Kidney (tissue), 14 donors: ENCODE results near the gene OGG1. TPM values are rescaled to one million over a fixed set of nuclear protein-coding genes. Genes with fewer than 3 reads are reported as not detected.

Experiments used
- DNase-seq, 5 donors: peaks; one replicate each; pipeline ENCODE4 v3.0.0-alpha.2; 2013 to 2020
- FAIRE-seq: peaks from 2 replicates; lab custom pipeline; 2012; peaks lifted over from hg19 to GRCh38; lab: Jason Lieb, UNC
- H3K27ac ChIP-seq, 2 donors: one replicate each; pipeline ENCODE4 v1.7.0; 2013; ENCODE audit warnings: low read depth in 2 of 2, low read length in 2 of 2, inconsistent platforms in 1 of 2
- H3K27me3 ChIP-seq: one replicate; pipeline ENCODE4 v1.7.1; 2013; ENCODE audit warnings: low read length, inconsistent platforms; ENCODE audit not compliant: control insufficient read depth, insufficient read depth
- H3K36me3 ChIP-seq, 3 donors: one replicate each; pipeline versions ENCODE4 v1.7.0 to v1.7.1; 2013; ENCODE audit warnings: low read length in 3 of 3, control low read depth in 1 of 3, inconsistent platforms in 1 of 3; ENCODE audit not compliant: insufficient read depth in 3 of 3, control insufficient read depth in 2 of 3
- H3K4me1 ChIP-seq, 3 donors: one replicate each; pipeline versions ENCODE4 v1.7.0 to v1.7.1; 2013; ENCODE audit warnings: low read length in 3 of 3, inconsistent platforms in 1 of 3, low read depth in 1 of 3; ENCODE audit not compliant: control insufficient read depth in 2 of 3, insufficient read depth in 2 of 3
- H3K4me3 ChIP-seq, 3 donors: one replicate each; pipeline versions ENCODE4 v1.7.0 to v1.8.1; 2013; ENCODE audit warnings: low read length in 3 of 3, control low read depth in 1 of 3, inconsistent platforms in 1 of 3
- H3K9ac ChIP-seq, 3 donors: one replicate each; pipeline versions ENCODE4 v1.7.0 to v1.7.1; 2013; ENCODE audit warnings: low read length in 3 of 3, control low read depth in 1 of 3, inconsistent platforms in 1 of 3
- H3K9me3 ChIP-seq, 3 donors: one replicate each; pipeline versions ENCODE4 v1.7.0 to v1.7.1; 2013; ENCODE audit warnings: low read length in 3 of 3, control low read depth in 1 of 3, inconsistent platforms in 1 of 3; ENCODE audit not compliant: control insufficient read depth in 2 of 3, insufficient read depth in 1 of 3
- CTCF ChIP-seq: IDR thresholded peaks from 3 replicates; pipeline ENCODE4 v1.5.1; 2012; ENCODE audit warnings: mild to moderate bottlenecking, moderate library complexity, borderline replicate concordance; ENCODE audit not compliant: insufficient read depth; ENCODE audit errors: extremely low read depth
- intact Hi-C: fragments of 100-400 bp; cut with DNase I; formaldehyde crosslinking; loops from one replicate; pipeline ENCODE4 v1.11.1; 2022
- polyA plus RNA-seq: library from polyadenylated mRNA; stranded (reverse); fragments of 350-450 nt; fragmentation: Illumina TruSeq; extraction: RNeasy Lipid Tissue Mini Kit (QIAGEN cat#74804); gene quantifications from one replicate; pipeline ENCODE4 v1.2.3, GENCODE V29; 2014; ENCODE audit warnings: low read depth, low replicate concordance; ENCODE audit not compliant: insufficient read depth
- total RNA-seq: library from RNA; stranded (reverse); fragmentation: NEBNext Ultra II Directional; extraction: Animal tissue kit (Norgen Biotek cat#: 25700); gene quantifications from one replicate; pipeline ENCODE4 v1.2.1, GENCODE V29; 2021
- donor health status: control.
- donor health status: control.
- donor health status: control.
- donor health status: control.
- donor health status: control.
- donor health status: DM: yes; HTN: yes; CAD: no.
- donor health status: Normal renal cell carcinoma (clear cell type).

OGG1 gene
- total and polyA plus RNA-seq, 2 donors from 2014 or later, result 31.1 to 51.6 TPM

GRCh38 chr3:9780910-9781309, 31.2 kb downstream of the OGG1 start:
- no peak overlapping the region for H3K4me3 ChIP-seq
- no peaks in the 10 kb centered on the region for H3K9me3 ChIP-seq
- TF ChIP-seq CTCF, result no peak
- no peak for DNase-seq
- no peak for FAIRE-seq
- H3K27ac ChIP-seq, result peak overlapping the region; percentile 69 to 85
- H3K27me3 ChIP-seq, result no peaks in the 10 kb centered on the region
- no peak overlapping the region for H3K9ac ChIP-seq
- H3K36me3 ChIP-seq, result peaks cover 0 to 7% (median 6%) of the 10 kb centered on the region in 3 donors
- intact Hi-C loops, result no loop called here
- peaks cover 0 to 25% (median 13%) of the 10 kb centered on the region in 3 donors for H3K4me1 ChIP-seq

GRCh38 chr3:9781551-9781950, 31.8 kb downstream of the OGG1 start:
- peaks cover 2 to 10% (median 8%) of the 10 kb centered on the region in 3 donors for H3K36me3 ChIP-seq
- FAIRE-seq, result no peak
- no peak overlapping the region for H3K4me3 ChIP-seq
- intact Hi-C loops, result no loop called here
- no peak for DNase-seq
- H3K9ac ChIP-seq, result peak overlapping the region in 2 of 3 donors; percentile 8 to 51
- no peaks in the 10 kb centered on the region for H3K27me3 ChIP-seq
- peak overlapping the region; percentile 69 to 85 for H3K27ac ChIP-seq
- peaks cover 0 to 27% (median 13%) of the 10 kb centered on the region in 3 donors for H3K4me1 ChIP-seq
- no peak for TF ChIP-seq CTCF
- H3K9me3 ChIP-seq, result no peaks in the 10 kb centered on the region

GRCh38 chr3:9781978-9782603, 32.3 kb downstream of the OGG1 start:
- TF ChIP-seq CTCF, result no peak
- Histone ChIP-seq H3K4me1 (peaks cover 0 to 27% (median 13%) of the 10 kb centered on the region in 3 donors), H3K27me3 (no peaks in the 10 kb centered on the region), H3K9me3 (no peaks in the 10 kb centered on the region), H3K36me3 (peaks cover 2 to 15% (median 8%) of the 10 kb centered on the region in 3 donors), H3K4me3 (no peak overlapping the region), H3K9ac (no peak overlapping the region), H3K27ac (peak overlapping the region; percentile 5 to 85)
- intact Hi-C loops, result no loop called here
- no peak for FAIRE-seq
- no peak for DNase-seq
